K562 (cell line): ENCODE measurements around the gene TLCD5. TPM values are rescaled to one million over a fixed set of nuclear protein-coding genes. Genes with fewer than 3 reads are reported as not detected.

Experiments used
- CAMTA2 ChIP-seq: fragments of 250-450 bp; sonication (Bioruptor Pico); conservative IDR thresholded peaks from 2 replicates; pipeline ENCODE4 v1.5.1; 2022
- CHD7 ChIP-seq: fragments of 200-600 bp; sonication (generic); IDR thresholded peaks from one replicate; pipeline ENCODE4 v1.6.1; 2012; ENCODE audit warnings: mild to moderate bottlenecking, low read depth, low read length, inconsistent platforms
- CREBBP ChIP-seq: IDR thresholded peaks from one replicate; pipeline ENCODE4 v1.6.1; 2012; ENCODE audit warnings: low read depth, mild to moderate bottlenecking, control low read depth, inconsistent platforms, low read length
- ESRRB ChIP-seq: fragments of 250-450 bp; sonication (Bioruptor Pico); IDR thresholded peaks from 2 replicates; pipeline ENCODE4 v1.5.0; 2020; ENCODE audit warnings: mild to moderate bottlenecking, moderate library complexity, borderline replicate concordance
- EWSR1 ChIP-seq: fragments of 450-650 bp; IDR thresholded peaks from 2 replicates; pipeline ENCODE4 v1.6.1; 2018; ENCODE audit warnings: borderline replicate concordance, mild to moderate bottlenecking, low read depth, moderate library complexity; ENCODE audit not compliant: partially characterized antibody
- HCFC1 ChIP-seq: IDR thresholded peaks from 2 replicates; pipeline ENCODE4 v1.6.1; 2012; ENCODE audit warnings: low read depth, low read length, improper control_type of control experiment
- HDAC1 ChIP-seq, 2 experiments: fragments of 450-650 bp; IDR thresholded peaks; 2 replicates each; pipeline ENCODE4 v1.6.1; 2016 to 2017; ENCODE audit warnings: inconsistent platforms in 1 of 2, mild to moderate bottlenecking in 1 of 2, moderate library complexity in 1 of 2
- IFI16 ChIP-seq: fragments of 250-450 bp; sonication (Bioruptor Pico); IDR thresholded peaks from 2 replicates; pipeline ENCODE4 v2.1.2; 2022; ENCODE audit warnings: mild to moderate bottlenecking, inconsistent platforms
- NFE2L1 ChIP-seq: fragments of 450-650 bp; IDR thresholded peaks from 2 replicates; pipeline ENCODE4 v1.6.1; 2016; ENCODE audit warnings: missing genetic modification characterization, low read depth, mild to moderate bottlenecking, missing compliant biosample characterization, moderate library complexity, borderline replicate concordance
- POLR2H ChIP-seq: IDR thresholded peaks from 2 replicates; pipeline ENCODE4 v1.6.1; 2016; ENCODE audit warnings: missing genetic modification characterization, low read depth, mild to moderate bottlenecking, control low read depth, missing compliant biosample characterization, moderate library complexity
- RFX7 ChIP-seq: fragments of 250-450 bp; sonication (Bioruptor Pico); IDR thresholded peaks from 2 replicates; pipeline ENCODE4 v1.5.1; 2021; ENCODE audit warnings: mild to moderate bottlenecking
- STAG1 ChIP-seq: sonication (generic); formaldehyde crosslinking; IDR thresholded peaks from 2 replicates; pipeline ENCODE4 v1.5.0; 2020; ENCODE audit warnings: missing genetic modification reagents, borderline replicate concordance
- TAL1 ChIP-seq: fragments of 450-650 bp; IDR thresholded peaks from 2 replicates; pipeline ENCODE4 v1.6.1; 2016; ENCODE audit warnings: mild to moderate bottlenecking
- TCF15 ChIP-seq: fragments of 250-450 bp; sonication (Bioruptor Pico); IDR thresholded peaks from 2 replicates; pipeline ENCODE4 v1.8.0; 2022; ENCODE audit warnings: moderate library complexity, mild to moderate bottlenecking, inconsistent platforms
- ZNF24 ChIP-seq: fragments of 450-650 bp; IDR thresholded peaks from 2 replicates; pipeline ENCODE4 v1.6.1; 2016
- ZNF3 ChIP-seq: fragments of 250-450 bp; sonication (Bioruptor Pico); IDR thresholded peaks from 2 replicates; pipeline ENCODE4 v1.5.0; 2021; ENCODE audit warnings: mild to moderate bottlenecking, moderate library complexity
- ZNF778 ChIP-seq: fragments of 450-650 bp; formaldehyde crosslinking; IDR thresholded peaks from 2 replicates; pipeline ENCODE4 v1.4.0; 2020; ENCODE audit warnings: mild to moderate bottlenecking, moderate library complexity
- polyA plus RNA-seq, 8 experiments: library from polyadenylated mRNA; depleted of rRNA in 4 of 8; stranded (reverse) in 5 of 8; unstranded in 3 of 8; fragments of >200 nt; fragmentation: Nextera tagmentation in 2 of 8; fragmentation: Illumina TruSeq in 1 of 8; extraction: Ambion mirVana in 2 of 8; extraction: Trizol in 1 of 8; gene quantifications; 2 replicates each; pipeline versions ENCODE4 v1.2.1 to v1.2.3, GENCODE V29; 2011 to 2014; ENCODE audit warnings: inconsistent platforms in 1 of 8, missing spikeins in 1 of 8
- total RNA-seq, 7 experiments: library from RNA; depleted of rRNA in 6 of 7; stranded (reverse); fragments of >200 nt in 6 of 7; fragmentation: Illumina TruSeq in 2 of 7; extraction: Trizol in 2 of 7; gene quantifications; 2 replicates each; pipeline versions ENCODE4 v1.2.1 to v1.2.3, GENCODE V29; 2011 to 2021; ENCODE audit warnings: low replicate concordance in 1 of 7

The TLCD5 gene
- total and polyA plus RNA-seq, 9 of the 15 experiments (the other 6 are each of a cell fraction or from before 2014, with no cell fraction given) = 0.94 to 5.1 (median 1.6) TPM

GRCh38 chr11:120335908-120336640 is 11.0 kb downstream of the TLCD5 start, which contains the start of gene ARHGEF12 (continued):
- no peak for TF ChIP-seq CHD7
- no peak for TF ChIP-seq EWSR1
- TF ChIP-seq ZNF778 (CRISPR knock-in tag) = no peak
- no peak for TF ChIP-seq RFX7 (CRISPR knock-in tag)
- no peak for TF ChIP-seq NFE2L1 (tag)
- TF ChIP-seq HCFC1 = peak; percentile 65
- no peak for TF ChIP-seq ZNF24
- no peak for TF ChIP-seq CREBBP
- TF ChIP-seq HDAC1 (IDR thresholded peaks at IDR 0.05) = peak; percentile 60 to 66; a peak in 3 of 4 replicates
- no peak for TF ChIP-seq STAG1 (CRISPR knock-in tag)
- no peak for TF ChIP-seq ZNF3 (CRISPR knock-in tag)
- TF ChIP-seq TAL1 = peak; percentile 16; the same call in 1 of the 2 replicates
- TF ChIP-seq POLR2H (tag) = no peak
- TF ChIP-seq CAMTA2 (CRISPR knock-in tag) = no peak
- TF ChIP-seq ESRRB (CRISPR knock-in tag) = no peak
- TF ChIP-seq IFI16 (CRISPR knock-in tag) = no peak
- TF ChIP-seq TCF15 (CRISPR knock-in tag) = no peak
